Pancreas (tissue), 10 donors: ENCODE results near the gene ATAD3A. TPM values are rescaled to one million over a fixed set of nuclear protein-coding genes. Genes with fewer than 3 reads are reported as not detected.
"Not testable (repeated sequence)": the region's sequence is repeated elsewhere in the genome, so short reads cannot be mapped to it uniquely, and the experiment has no call there.

ENCODE experiments used
- ATAC-seq, 4 donors: fragments of 200-7000 bp; cut with Tn5 transposase; one replicate each; pipeline versions ENCODE4 v1.8.0 to v1.9.1; 2020; ENCODE audit warnings: mild to moderate bottlenecking in 4 of 4, moderate library complexity in 4 of 4
- DNase-seq, 6 donors: peaks; one replicate each; pipeline ENCODE4 v3.0.0-alpha.2; 2020
- FAIRE-seq: peaks from 2 replicates; lab custom pipeline; 2012; peaks lifted over from hg19 to GRCh38; lab: Jason Lieb, UNC
- H3K27ac ChIP-seq, 4 donors: fragments of 200-600 bp; sonication (generic); 1 replicate in 3 of 4; 2 replicates in 1 of 4; pipeline versions ENCODE4 v1.5.0 to v1.8.0; 2020
- H3K27me3 ChIP-seq, 4 donors: fragments of 200-600 bp; one replicate each; pipeline ENCODE4 v1.8.0; 2021
- H3K36me3 ChIP-seq, 3 donors: fragments of 200-600 bp; sonication (generic) in 1 of 3; one replicate each; pipeline versions ENCODE4 v1.5.0 to v1.8.0; 2020 to 2021
- H3K4me1 ChIP-seq, 3 donors: fragments of 200-600 bp; one replicate each; pipeline ENCODE4 v1.8.0; 2021
- H3K4me3 ChIP-seq, 4 donors: fragments of 200-600 bp; sonication (generic) in 2 of 4; one replicate each; pipeline versions ENCODE4 v1.5.0 to v1.8.0; 2020 to 2021
- H3K9me3 ChIP-seq, 4 donors: fragments of 200-600 bp; one replicate each; pipeline ENCODE4 v1.8.0; 2021
- WGBS, 2 donors: extraction: QIAGEN DNeasy Blood & Tissue Kit; methylation state at CpG; one replicate each; pipeline ENCODE4 v1.1.7; 2013; 5-methylcytosine and 5-hydroxymethylcytosine counted together
- intact Hi-C, 3 donors: fragments of 100-400 bp; cut with DNase I; formaldehyde crosslinking; loops; one replicate each; pipeline versions ENCODE4 v1.11.1 to v1.14.2; 2022
- polyA plus RNA-seq, 2 donors: library from polyadenylated mRNA; stranded (reverse); fragments of 200-250 nt; gene quantifications; one replicate each; pipeline ENCODE4 v1.2.3, GENCODE V29; 2013
- total RNA-seq, 6 donors: library from RNA; stranded (reverse); fragmentation: NEBNext Ultra II Directional in 4 of 6; extraction: Animal tissue kit (Norgen Biotek cat#: 25700) in 4 of 6; gene quantifications; one replicate each; pipeline versions ENCODE4 v1.2.1 to v1.2.4, GENCODE V29; 2021 to 2023
- TF ChIP-seq, protein P1 (sequence below), 4 donors: fragments of 200-600 bp; sonication (generic) in 3 of 4; IDR thresholded peaks; one replicate each; pipeline versions ENCODE4 v1.5.0 to v1.8.0; 2021; ENCODE audit warnings: antibody characterized with exemption in 4 of 4
- donor health status: healthy with polysubstance abuse.
- donor health status: DM: no; HTN: no; CAD: no; lungs with moderate emphysema.
- donor health status: DM: no; HTN: no; CAD: no.
- donor health status: control.
- donor health status: control.
- donor health status: Bipolar disorder and iron deficiency.
- donor health status: DM: yes; HTN: yes; CAD: no.
- donor health status: DM: no; HTN: no; CAD: no.
- donor health status: DM: no; HTN: no; CAD: no.
- donor health status: DM: yes; HTN: yes; CAD: no.

The ATAD3A gene
- total and polyA plus RNA-seq, 8 donors: 8.0 to 33.8 (median 17.1) TPM

DNA sequence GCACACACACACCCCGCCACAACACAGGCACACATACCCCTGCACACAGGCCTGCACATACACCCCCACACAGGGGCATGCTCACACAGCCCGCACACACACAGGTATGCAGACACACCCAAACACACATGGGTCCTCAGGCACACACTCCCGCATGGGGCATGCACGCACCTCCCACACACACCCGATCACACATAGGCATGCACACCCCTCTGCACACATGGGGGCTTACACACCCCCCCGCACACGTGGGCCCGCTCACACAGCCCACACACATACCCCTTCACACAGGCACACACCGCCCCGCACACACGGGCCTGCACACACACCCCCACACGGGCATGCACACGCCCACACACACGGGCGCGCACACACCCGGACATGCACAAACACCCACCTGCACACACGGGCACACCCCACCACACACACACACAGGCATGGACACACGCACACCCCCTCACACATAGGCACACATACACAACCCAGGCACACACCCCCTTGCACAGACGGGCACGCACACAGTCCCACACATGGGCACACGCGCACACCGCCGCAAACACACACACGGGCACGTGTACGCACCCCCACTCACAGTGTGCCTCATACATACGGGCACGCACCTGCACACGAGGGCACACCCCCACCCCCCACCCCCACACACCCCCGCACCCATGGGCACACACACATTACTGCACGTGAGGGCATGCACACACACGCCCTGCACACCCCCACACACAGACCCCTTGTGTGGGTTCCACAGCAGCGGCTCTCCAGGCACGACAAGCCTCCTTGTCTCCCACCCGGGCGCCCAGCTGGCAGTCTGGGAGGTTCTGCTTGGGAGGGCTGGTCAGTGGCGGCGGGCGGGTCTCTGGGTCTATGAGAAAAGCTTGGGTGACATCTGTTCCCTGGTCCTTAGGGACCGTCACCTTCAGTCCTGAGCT, 32.1 kb upstream of the ATAD3A start:
- Histone ChIP-seq H3K27me3 (no peaks in the 10 kb centered on the region), H3K4me3 (no peak overlapping the region), H3K4me1 (no peaks in the 10 kb centered on the region), H3K36me3 (peaks cover 0 to 11% (median 0%) of the 10 kb centered on the region in 3 donors), H3K27ac (no peak overlapping the region), H3K9me3 (no peaks in the 10 kb centered on the region)
- FAIRE-seq: no peak
- DNase-seq: no peak
- TF ChIP-seq, protein P1, sequence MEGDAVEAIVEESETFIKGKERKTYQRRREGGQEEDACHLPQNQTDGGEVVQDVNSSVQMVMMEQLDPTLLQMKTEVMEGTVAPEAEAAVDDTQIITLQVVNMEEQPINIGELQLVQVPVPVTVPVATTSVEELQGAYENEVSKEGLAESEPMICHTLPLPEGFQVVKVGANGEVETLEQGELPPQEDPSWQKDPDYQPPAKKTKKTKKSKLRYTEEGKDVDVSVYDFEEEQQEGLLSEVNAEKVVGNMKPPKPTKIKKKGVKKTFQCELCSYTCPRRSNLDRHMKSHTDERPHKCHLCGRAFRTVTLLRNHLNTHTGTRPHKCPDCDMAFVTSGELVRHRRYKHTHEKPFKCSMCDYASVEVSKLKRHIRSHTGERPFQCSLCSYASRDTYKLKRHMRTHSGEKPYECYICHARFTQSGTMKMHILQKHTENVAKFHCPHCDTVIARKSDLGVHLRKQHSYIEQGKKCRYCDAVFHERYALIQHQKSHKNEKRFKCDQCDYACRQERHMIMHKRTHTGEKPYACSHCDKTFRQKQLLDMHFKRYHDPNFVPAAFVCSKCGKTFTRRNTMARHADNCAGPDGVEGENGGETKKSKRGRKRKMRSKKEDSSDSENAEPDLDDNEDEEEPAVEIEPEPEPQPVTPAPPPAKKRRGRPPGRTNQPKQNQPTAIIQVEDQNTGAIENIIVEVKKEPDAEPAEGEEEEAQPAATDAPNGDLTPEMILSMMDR (IDR thresholded peaks at IDR 0.05): no peak
- 93 to 95% methylated on average over 42 of the region's 42 CpGs for WGBS, 2 donors
- no peak for ATAC-seq
- intact Hi-C loops: no loop called here

DNA sequence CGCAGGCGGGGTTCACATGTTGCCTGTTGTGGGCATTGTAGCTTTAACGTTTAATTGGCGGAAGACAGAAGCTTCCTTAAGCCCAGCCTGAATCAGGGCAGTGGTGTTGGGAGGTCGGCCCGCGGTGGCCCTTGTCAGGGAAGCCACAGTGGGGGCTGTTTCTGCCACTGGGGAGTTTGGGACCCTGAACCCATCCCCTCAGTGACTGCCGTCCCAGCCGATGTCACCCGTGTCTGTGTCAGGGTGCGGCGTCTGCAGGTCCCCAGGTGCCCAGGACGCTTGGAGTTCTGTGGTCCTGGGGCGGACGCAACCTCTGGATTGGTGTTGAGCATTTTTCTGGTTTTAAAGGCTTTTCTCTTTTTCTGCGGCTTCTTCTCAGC, 31.5 kb upstream of the ATAD3A start:
- H3K27ac ChIP-seq, intact Hi-C loops, FAIRE-seq, H3K27me3 ChIP-seq, ATAC-seq, H3K4me1 ChIP-seq, H3K4me3 ChIP-seq, H3K9me3 ChIP-seq, DNase-seq: not testable (repeated sequence)
- 95 to 97% methylated on average over 15 to 16 of the region's 16 CpGs for WGBS, 2 donors
- H3K36me3 ChIP-seq: peaks cover 0 to 11% (median 0%) of the 10 kb centered on the region in 3 donors

DNA sequence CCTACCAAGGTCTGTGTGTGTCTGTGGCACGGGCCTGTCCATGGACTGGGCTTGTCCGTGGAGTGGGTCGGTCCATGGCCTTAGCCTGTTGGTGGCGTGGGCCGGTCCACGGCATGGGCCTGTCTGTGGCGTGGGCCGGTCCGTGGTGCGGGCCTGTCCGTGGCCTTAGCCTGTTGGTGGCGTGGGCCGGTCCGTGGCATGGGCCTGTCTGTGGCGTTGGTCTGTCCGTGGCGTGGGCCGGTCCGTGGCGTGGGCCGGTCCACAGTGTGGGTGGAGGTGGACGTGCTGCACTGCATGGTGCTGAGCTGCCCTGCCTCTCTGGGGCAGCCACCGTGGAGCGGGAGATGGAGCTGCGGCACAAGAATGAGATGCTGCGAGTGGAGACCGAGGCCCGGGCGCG, 30.2 kb upstream of the ATAD3A start:
- H3K4me1 ChIP-seq, FAIRE-seq, H3K27ac ChIP-seq, H3K27me3 ChIP-seq, intact Hi-C loops, DNase-seq, H3K9me3 ChIP-seq, H3K4me3 ChIP-seq: not testable (repeated sequence)
- peaks cover 0 to 11% (median 0%) of the 10 kb centered on the region in 3 donors for H3K36me3 ChIP-seq
- ATAC-seq: peak in 1 of 4 donors; percentile 7
- 98 to 99% methylated on average over 25 to 30 of the region's 30 CpGs for WGBS, 2 donors

DNA sequence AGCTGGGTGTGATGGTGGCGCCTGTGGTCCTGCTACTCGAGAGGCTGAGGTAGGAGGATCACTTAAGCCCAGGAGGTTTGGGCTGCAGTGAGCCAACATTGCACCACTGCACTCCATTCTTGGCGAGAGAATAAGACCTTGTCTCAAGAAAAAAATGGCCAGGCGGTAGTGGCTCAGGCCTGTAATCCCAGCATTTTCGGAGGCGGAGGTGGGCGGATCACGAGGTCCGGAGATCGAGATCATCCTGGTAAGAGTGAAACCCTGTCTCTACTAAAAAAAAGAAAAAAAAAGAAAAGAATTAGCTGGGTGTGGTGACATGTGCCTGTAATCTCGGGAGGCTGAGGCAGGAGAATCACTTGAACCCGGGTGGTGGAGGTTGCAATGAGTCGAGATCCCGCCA, 29.1 kb upstream of the ATAD3A start:
- ATAC-seq (no peak), DNase-seq (no peak), FAIRE-seq (no peak)
- Histone ChIP-seq H3K27me3 (no peaks in the 10 kb centered on the region), H3K27ac (no peak overlapping the region), H3K4me1 (no peaks in the 10 kb centered on the region), H3K9me3 (no peaks in the 10 kb centered on the region), H3K4me3 (no peak overlapping the region), H3K36me3 (peaks cover 0 to 13% (median 0%) of the 10 kb centered on the region in 3 donors)
- 97 to 98% methylated on average over 14 of the region's 14 CpGs for WGBS, 2 donors
- TF ChIP-seq, protein P1 (IDR thresholded peaks at IDR 0.05): no peak
- intact Hi-C loops: no loop called here

DNA sequence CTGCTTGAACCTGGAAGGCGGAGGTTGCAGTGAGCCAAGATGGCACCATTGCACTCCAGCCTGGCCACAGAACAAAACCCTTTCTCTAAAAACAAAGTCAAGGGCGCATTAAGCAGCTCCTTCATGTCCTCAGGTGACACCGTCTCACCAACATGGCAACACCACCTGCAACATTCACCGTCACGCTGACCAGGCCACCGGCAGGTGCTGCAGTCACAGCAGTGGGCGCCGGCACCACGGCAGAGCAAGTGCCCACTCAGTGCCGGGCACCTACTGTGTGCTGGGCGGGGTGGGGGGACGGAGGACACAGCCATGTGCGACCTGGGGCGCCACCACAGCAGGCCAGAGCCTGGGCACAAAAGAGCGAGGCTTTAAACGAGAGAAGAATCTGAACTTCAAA, 28.2 kb upstream of the ATAD3A start:
- H3K4me3 ChIP-seq: no peak overlapping the region
- H3K4me1 ChIP-seq: no peaks in the 10 kb centered on the region
- FAIRE-seq (no peak), ATAC-seq (no peak), DNase-seq (no peak)
- intact Hi-C loops: no loop called here
- TF ChIP-seq, protein P1 (IDR thresholded peaks at IDR 0.05): no peak
- no peaks in the 10 kb centered on the region for H3K27me3 ChIP-seq
- peaks cover 0 to 19% (median 0%) of the 10 kb centered on the region in 3 donors for H3K36me3 ChIP-seq
- H3K9me3 ChIP-seq: no peaks in the 10 kb centered on the region
- WGBS, 2 donors: 95% methylated on average over 16 of the region's 16 CpGs
- H3K27ac ChIP-seq: no peak overlapping the region

DNA sequence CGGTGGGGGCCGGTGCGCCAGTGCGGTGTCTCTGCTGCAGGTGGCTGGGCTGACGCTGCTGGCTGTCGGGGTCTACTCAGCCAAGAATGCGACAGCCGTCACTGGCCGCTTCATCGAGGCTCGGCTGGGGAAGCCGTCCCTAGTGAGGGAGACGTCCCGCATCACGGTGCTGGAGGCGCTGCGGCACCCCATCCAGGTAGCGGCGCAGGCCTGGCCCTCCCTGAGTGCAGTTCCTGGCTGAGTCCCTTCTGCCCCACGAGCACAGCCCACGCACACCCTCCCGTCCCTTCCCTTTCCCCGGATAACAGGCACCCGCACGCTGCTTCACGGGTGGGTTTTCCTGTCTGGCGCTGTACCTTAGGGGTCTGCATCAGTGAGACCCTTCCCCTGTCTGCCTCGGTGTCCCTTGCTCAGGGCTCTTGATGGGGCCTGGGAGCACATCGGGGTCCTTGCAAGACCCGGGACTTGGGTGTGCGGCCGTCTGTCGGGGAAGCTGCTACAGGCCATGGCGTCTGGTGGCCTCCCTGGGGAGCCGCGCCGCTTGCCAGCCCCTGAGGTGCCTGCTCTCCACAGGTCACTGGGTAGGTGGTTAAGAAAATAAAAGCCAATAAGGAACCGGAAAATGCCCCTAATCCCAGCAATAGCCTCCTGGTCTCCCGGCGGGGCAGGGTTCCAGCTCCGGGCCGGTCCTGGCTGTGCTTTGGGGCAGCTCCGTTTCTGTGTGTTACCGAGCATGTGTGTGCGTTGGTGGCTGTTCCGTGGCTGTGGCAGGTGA, 26.8 kb upstream of the ATAD3A start:
- DNase-seq, FAIRE-seq, ATAC-seq, H3K9me3 ChIP-seq, H3K27ac ChIP-seq, H3K4me1 ChIP-seq, intact Hi-C loops, H3K4me3 ChIP-seq, H3K27me3 ChIP-seq: not testable (repeated sequence)
- peaks cover 0 to 20% (median 0%) of the 10 kb centered on the region in 3 donors for H3K36me3 ChIP-seq
- WGBS, 2 donors: 95% methylated on average over 39 of the region's 46 CpGs

DNA sequence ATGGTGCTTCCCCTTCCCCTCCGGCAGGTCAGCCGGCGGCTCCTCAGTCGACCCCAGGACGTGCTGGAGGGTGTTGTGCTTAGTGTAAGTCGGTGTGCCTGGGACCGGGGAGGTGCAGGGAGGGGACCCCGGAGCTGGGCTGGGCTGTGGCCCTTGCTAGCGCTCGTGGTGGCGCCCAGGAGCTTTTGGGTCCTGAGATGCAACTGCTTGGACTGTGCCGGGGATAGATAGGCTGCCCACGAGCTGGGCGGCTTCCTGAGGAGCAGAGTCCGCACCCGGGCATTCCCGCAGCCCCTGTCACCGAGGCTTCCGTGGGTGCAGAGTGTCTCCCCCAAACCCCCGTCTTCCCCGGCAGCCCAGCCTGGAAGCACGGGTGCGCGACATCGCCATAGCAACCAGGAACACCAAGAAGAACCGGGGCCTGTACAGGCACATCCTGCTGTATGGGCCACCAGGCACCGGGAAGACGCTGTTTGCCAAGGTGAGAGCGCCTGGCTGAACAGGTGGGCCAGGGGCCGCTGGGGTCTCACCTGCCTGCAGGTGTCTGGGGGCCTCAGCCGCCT, 26.1 kb upstream of the ATAD3A start:
- not testable (repeated sequence) for DNase-seq
- 92 to 94% methylated on average over 25 to 30 of the region's 31 CpGs for WGBS, 2 donors

More for the DNA sequence above, 26.1 kb upstream of the ATAD3A start:
- FAIRE-seq, H3K27ac ChIP-seq, H3K4me3 ChIP-seq, H3K9me3 ChIP-seq, ATAC-seq, H3K4me1 ChIP-seq, H3K27me3 ChIP-seq, intact Hi-C loops: not testable (repeated sequence)
- H3K36me3 ChIP-seq: peaks cover 0 to 22% (median 0%) of the 10 kb centered on the region in 3 donors
